CD8-positive, alpha-beta memory T cell (primary cell): ENCODE data around the gene GGTA1. TPM values are rescaled to one million over a fixed set of nuclear protein-coding genes. Genes with fewer than 3 reads are reported as not detected.
A peak's percentile ranks its signal among the peaks of the same experiment; 100 is the strongest.

Source experiments
- CTCF ChIA-PET: fragments of 350-600 bp; sonication (Branson Sonifier 250); formaldehyde crosslinking; loops from one replicate; lab custom pipeline; 2021; ENCODE audit warnings: antibody characterized with exemption; lab: Charles Lee
- POLR2A ChIA-PET: fragments of 350-600 bp; sonication (Branson Sonifier 250); formaldehyde crosslinking; loops from one replicate; lab custom pipeline; 2021; ENCODE audit warnings: antibody characterized with exemption; lab: Charles Lee
- DNase-seq, 5 donors: peaks; one replicate each; pipeline versions ENCODE4 v3.0.0 to v3.0.0-alpha.2; 2020 to 2022; ENCODE audit warnings: mixed read lengths in 1 of 5
- H3K27ac ChIP-seq: one replicate; pipeline ENCODE4 v1.7.0; 2013; ENCODE audit warnings: low read depth, mild to moderate bottlenecking, low read length, moderate library complexity
- H3K27me3 ChIP-seq: 2 replicates; pipeline ENCODE4 v1.7.0; 2013; ENCODE audit warnings: low read length, mild to moderate bottlenecking; ENCODE audit not compliant: insufficient read depth, poor library complexity, severe bottlenecking
- H3K36me3 ChIP-seq: 2 replicates; pipeline ENCODE4 v1.7.0; 2013; ENCODE audit warnings: mild to moderate bottlenecking, low read length, moderate library complexity; ENCODE audit not compliant: insufficient read depth
- H3K4me1 ChIP-seq: 2 replicates; pipeline ENCODE4 v1.7.0; 2013; ENCODE audit warnings: mild to moderate bottlenecking, low read length, moderate library complexity; ENCODE audit not compliant: insufficient read depth
- H3K4me3 ChIP-seq: 2 replicates; pipeline ENCODE4 v1.7.0; 2013; ENCODE audit warnings: mild to moderate bottlenecking, low read length
- H3K9me3 ChIP-seq: 2 replicates; pipeline ENCODE4 v1.7.0; 2013; ENCODE audit warnings: mild to moderate bottlenecking, low read length
- H3K27ac Mint-ChIP-seq, 8 donors: one replicate each; pipeline ENCODE4 v1.8.0; 2020 to 2021; ENCODE audit warnings: mixed read lengths in 8 of 8, mild to moderate bottlenecking in 6 of 8, inconsistent platforms in 3 of 8, moderate library complexity in 3 of 8
- H3K27me3 Mint-ChIP-seq, 2 donors: one replicate each; pipeline ENCODE4 v1.8.0; 2020 to 2021; ENCODE audit warnings: mixed read lengths in 2 of 2, mild to moderate bottlenecking in 1 of 2, moderate library complexity in 1 of 2
- H3K36me3 Mint-ChIP-seq, 3 donors: one replicate each; pipeline ENCODE4 v1.8.0; 2020 to 2021; ENCODE audit warnings: mixed read lengths in 3 of 3, inconsistent platforms in 1 of 3, mild to moderate bottlenecking in 1 of 3
- H3K4me1 Mint-ChIP-seq, 3 donors: one replicate each; pipeline ENCODE4 v1.8.0; 2020 to 2021; ENCODE audit warnings: mixed read lengths in 3 of 3, inconsistent platforms in 1 of 3, mild to moderate bottlenecking in 1 of 3
- H3K4me3 Mint-ChIP-seq, 7 donors: one replicate each; pipeline ENCODE4 v1.8.0; 2020 to 2021; ENCODE audit warnings: mixed read lengths in 7 of 7, mild to moderate bottlenecking in 6 of 7, moderate library complexity in 4 of 7, inconsistent platforms in 2 of 7
- H3K9me3 Mint-ChIP-seq, 5 donors: one replicate each; pipeline ENCODE4 v1.8.0; 2020 to 2022; ENCODE audit warnings: mixed read lengths in 5 of 5, mild to moderate bottlenecking in 3 of 5, moderate library complexity in 2 of 5, inconsistent platforms in 1 of 5
- polyA plus RNA-seq: library from polyadenylated mRNA; unstranded; fragments of 300-500 nt; fragmentation: Illumina TruSeq; gene quantifications from one replicate; pipeline ENCODE4 v1.2.3, GENCODE V29; 2021
- total RNA-seq, 2 experiments: library from RNA; stranded (reverse); gene quantifications; one replicate each; pipeline ENCODE4 v1.2.3, GENCODE V29; 2021

GGTA1 gene
- total and polyA plus RNA-seq, 3 experiments from 2014 or later, result not detected

DNA sequence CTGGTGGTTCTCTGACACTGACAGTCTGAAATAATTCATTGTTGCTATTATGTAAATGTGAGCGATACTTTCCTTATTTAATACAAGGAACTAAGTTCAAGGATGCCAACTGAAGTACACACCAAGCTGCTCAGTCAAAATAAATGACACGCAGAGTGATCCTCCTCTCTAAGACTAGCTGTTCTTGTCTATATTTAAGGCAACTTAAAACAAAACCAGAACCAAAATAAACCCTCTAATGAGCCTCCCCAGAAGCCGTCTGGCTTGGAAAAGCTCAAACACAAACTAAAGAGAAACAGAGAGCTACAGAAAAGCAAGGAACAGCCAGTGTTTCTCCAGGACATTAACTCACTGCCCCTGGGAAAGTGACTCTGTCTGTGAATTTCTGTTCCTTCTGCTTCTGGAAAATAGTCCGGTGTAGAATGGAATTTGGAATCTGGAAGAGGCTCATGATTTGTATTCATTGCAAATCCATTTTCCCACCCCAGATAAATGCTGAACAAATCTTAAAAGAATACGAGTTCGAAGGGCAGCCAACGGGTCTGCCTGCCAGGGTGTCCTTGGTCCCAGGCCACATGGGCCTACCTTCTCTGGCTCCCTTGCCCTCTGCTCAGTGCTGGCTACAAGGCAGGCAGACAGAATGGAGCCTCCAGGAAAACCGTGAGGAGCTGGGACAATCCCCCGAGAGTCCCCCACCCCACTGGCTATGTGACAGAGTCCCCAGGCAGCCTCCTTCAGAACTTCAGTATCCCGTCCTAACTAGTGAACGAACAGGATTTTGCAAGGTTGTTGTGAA is 14.8 kb downstream of the GGTA1 start:
- H3K4me1 Mint-ChIP-seq, result no peaks in the 10 kb centered on the region
- H3K4me1 ChIP-seq, result no peaks in the 10 kb centered on the region
- H3K27ac ChIP-seq, result no peak overlapping the region
- H3K4me3 Mint-ChIP-seq, result no peak overlapping the region
- no peaks in the 10 kb centered on the region for H3K9me3 Mint-ChIP-seq
- no peak for DNase-seq
- H3K27ac Mint-ChIP-seq, result peak overlapping the region in 1 of 8 donors; percentile 68
- peaks cover 5% of the 10 kb centered on the region for H3K27me3 ChIP-seq
- H3K27me3 Mint-ChIP-seq, result peaks cover 0 to 6% of the 10 kb centered on the region in 2 donors
- no peaks in the 10 kb centered on the region for H3K9me3 ChIP-seq
- H3K36me3 Mint-ChIP-seq, result no peaks in the 10 kb centered on the region
- POLR2A ChIA-PET, result no interaction called here
- H3K36me3 ChIP-seq, result no peaks in the 10 kb centered on the region
- H3K4me3 ChIP-seq, result no peak overlapping the region
- CTCF ChIA-PET, result no interaction called here

DNA sequence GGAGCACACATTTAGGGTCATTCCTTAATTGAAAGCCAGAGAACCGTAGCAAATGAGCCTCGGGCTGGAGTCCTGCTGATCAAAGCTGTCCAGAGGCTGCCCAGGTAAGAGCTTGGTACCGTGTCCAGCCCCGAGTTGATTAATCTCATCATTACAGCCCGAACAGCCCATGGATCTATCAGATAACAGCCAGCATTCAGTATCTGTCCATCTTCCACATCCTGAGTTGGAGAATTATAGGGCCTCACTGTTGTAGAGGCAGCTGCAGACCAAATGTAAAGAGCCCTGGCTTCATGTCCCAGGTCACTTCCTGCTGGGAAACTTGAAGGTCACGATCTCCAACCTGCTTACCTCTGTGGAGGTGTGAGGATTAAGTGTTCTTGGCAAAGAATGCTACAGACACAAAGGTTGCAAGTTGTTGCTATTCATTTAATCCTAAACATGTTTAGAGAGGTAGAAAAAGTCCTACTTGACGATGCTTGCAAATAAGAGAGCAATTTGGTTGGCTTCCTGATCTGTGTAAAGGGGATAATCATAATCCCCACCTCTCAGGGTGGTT is 16.1 kb downstream of the GGTA1 start:
- Mint-ChIP-seq H3K27ac (no peak overlapping the region), H3K36me3 (no peaks in the 10 kb centered on the region), H3K4me3 (no peak overlapping the region), H3K4me1 (no peaks in the 10 kb centered on the region), H3K27me3 (peaks cover 0 to 6% of the 10 kb centered on the region in 2 donors), H3K9me3 (no peaks in the 10 kb centered on the region)
- ChIA-PET POLR2A (no interaction called here), CTCF (no interaction called here)
- no peak overlapping the region for H3K27ac ChIP-seq
- peaks cover 5% of the 10 kb centered on the region for H3K27me3 ChIP-seq
- H3K4me1 ChIP-seq, result no peaks in the 10 kb centered on the region
- H3K36me3 ChIP-seq, result no peaks in the 10 kb centered on the region
- no peak overlapping the region for H3K4me3 ChIP-seq
- H3K9me3 ChIP-seq, result no peaks in the 10 kb centered on the region
- no peak for DNase-seq

DNA sequence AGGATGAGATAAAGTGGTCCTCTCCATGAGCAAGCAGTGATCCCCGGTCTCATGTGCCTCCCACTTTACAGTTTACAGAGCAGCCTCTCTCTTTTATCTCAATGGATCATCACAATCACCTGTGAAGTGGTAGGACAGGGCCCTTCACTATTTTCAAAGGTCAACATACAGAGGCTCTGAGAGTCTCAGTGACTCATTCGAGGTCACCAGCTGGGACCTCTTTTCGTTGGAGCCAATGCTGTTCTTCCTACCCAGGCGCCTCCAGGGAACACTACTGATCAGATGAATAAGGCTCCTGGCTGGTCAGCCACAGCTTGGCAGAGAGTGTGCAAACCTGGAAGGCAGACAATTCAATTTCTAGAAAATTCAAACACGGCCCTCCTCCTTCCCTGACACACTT is 16.6 kb downstream of the GGTA1 start:
- no peaks in the 10 kb centered on the region for H3K9me3 ChIP-seq
- peaks cover 5% of the 10 kb centered on the region for H3K27me3 ChIP-seq
- H3K27ac ChIP-seq, result no peak overlapping the region
- Mint-ChIP-seq H3K4me3 (no peak overlapping the region), H3K4me1 (no peaks in the 10 kb centered on the region), H3K27me3 (peaks cover 4 to 6% of the 10 kb centered on the region in 2 donors), H3K9me3 (no peaks in the 10 kb centered on the region), H3K36me3 (no peaks in the 10 kb centered on the region), H3K27ac (no peak overlapping the region)
- no peak overlapping the region for H3K4me3 ChIP-seq
- no peak for DNase-seq
- ChIA-PET POLR2A (no interaction called here), CTCF (no interaction called here)
- H3K4me1 ChIP-seq, result no peaks in the 10 kb centered on the region
- no peaks in the 10 kb centered on the region for H3K36me3 ChIP-seq

DNA sequence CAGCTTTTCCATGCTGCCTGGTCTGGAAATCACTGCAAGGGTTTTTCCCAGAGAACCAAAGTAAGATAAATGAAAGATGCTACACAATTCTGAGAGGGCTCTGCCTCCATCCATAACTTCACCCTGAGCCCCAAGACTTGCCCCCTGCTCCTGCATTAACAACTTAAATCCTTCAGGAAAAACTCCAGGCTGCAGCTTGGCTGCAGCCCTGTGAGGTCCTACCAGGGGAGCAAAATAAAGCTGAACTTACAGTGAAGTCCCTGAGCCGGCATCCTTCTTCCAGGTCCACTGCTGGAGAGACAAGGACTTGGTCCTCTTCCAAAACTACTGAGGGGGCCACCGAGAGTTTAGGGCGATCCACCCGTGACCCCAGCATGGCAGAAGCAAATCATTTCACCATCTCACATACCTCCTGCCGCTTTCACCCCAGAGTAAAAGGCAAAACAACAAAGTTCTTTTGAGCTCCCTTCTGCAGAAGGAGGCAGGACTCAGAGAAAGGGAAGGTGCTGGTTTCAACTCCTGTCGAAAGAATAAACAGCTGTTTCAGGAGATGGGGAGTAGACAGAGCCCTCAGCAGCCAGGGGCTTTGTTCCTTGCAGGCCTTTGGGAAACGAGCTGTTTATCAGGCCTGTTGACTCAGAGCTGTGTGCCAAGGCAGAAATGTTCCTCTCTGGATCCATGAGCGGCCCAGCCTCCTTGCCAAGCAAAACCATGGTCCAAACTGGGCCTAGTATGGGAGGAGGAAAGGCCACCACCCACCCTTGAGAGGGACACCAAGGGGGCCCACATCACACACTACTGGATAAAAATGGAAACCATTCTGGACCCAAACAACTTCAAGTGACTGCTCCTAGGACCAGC is 20.6 kb downstream of the GGTA1 start:
- Mint-ChIP-seq H3K36me3 (no peaks in the 10 kb centered on the region), H3K9me3 (no peaks in the 10 kb centered on the region), H3K27ac (peak overlapping the region in 1 of 8 donors; percentile 72), H3K4me3 (no peak overlapping the region), H3K4me1 (no peaks in the 10 kb centered on the region), H3K27me3 (peaks cover 12 to 18% of the 10 kb centered on the region in 2 donors)
- ChIA-PET POLR2A (interaction anchor here (0.6 kb wide), 1 partner anchor 28 kb away, joined by 5 read pairs; no protein-coding TSS in a partner anchor), CTCF (no interaction called here)
- Histone ChIP-seq H3K36me3 (no peaks in the 10 kb centered on the region), H3K4me3 (no peak overlapping the region), H3K27ac (no peak overlapping the region), H3K27me3 (peaks cover 5% of the 10 kb centered on the region), H3K9me3 (no peaks in the 10 kb centered on the region), H3K4me1 (no peaks in the 10 kb centered on the region)
- DNase-seq, result no peak

DNA sequence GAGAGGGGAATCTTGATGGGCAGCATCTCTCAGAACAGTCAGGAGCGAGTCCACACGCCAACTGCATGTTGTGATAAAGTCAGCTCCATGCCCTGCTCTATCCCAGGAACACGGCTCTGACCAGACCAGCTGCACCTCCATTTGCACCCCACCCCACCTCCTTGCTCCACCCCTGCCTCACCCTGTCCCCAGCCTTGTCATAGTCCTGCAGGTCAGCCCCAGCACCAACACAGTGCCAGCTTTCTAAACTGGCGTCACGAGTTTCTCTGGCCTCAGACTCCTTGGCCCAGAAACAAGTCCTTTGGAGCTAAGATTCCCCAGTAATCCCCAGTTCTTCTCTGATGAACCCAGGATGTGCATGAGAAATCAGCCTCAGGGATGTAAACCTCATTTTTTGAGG is 23.5 kb downstream of the GGTA1 start:
- POLR2A ChIA-PET, result no interaction called here
- no peak overlapping the region for H3K27ac Mint-ChIP-seq
- H3K36me3 Mint-ChIP-seq, result no peaks in the 10 kb centered on the region
- peaks cover 5% of the 10 kb centered on the region for H3K27me3 ChIP-seq
- H3K4me3 ChIP-seq, result no peak overlapping the region
- no peaks in the 10 kb centered on the region for H3K36me3 ChIP-seq
- no peaks in the 10 kb centered on the region for H3K9me3 Mint-ChIP-seq
- H3K9me3 ChIP-seq, result no peaks in the 10 kb centered on the region
- CTCF ChIA-PET, result no interaction called here
- no peak overlapping the region for H3K4me3 Mint-ChIP-seq
- no peak overlapping the region for H3K27ac ChIP-seq
- H3K27me3 Mint-ChIP-seq, result peaks cover 25 to 30% of the 10 kb centered on the region in 2 donors
- H3K4me1 Mint-ChIP-seq, result no peaks in the 10 kb centered on the region
- no peak for DNase-seq
- H3K4me1 ChIP-seq, result no peaks in the 10 kb centered on the region

DNA sequence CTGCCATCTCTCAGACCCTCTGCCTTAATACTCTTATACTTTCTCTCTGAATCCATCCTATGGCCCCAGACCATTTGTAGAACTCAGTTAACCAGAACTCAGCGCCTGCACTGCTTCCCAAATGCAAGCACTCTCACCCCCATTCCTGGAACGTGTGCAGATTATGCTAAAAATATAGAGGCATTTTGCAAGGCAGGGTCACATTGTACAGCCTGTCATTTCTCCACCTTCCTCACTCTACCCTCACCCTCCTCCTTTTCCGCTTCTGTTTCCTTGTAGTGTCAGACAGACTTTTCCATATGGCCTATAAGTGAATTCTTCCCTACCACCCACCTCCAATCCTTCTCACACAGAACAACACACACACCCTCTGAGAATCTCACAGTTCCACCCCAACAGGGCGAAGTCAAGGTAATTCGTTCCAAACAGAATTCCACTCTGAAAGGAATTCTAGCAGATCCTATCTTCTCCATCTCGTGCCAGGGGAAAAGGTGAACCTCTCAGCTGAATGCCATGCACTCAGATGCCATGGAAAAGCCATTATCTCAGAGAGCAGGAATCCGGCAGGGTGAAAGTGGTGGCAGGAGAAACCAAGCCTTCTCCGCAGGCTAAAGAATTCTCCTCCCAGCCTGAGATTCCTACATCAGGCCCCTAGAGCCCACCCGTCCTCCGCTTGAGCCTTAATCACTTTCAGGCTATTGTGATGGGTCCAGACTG is 25.3 kb downstream of the GGTA1 start:
- CTCF ChIA-PET, result no interaction called here
- H3K9me3 Mint-ChIP-seq, result no peaks in the 10 kb centered on the region
- Histone ChIP-seq H3K9me3 (no peaks in the 10 kb centered on the region), H3K4me1 (no peaks in the 10 kb centered on the region), H3K27ac (no peak overlapping the region), H3K27me3 (no peaks in the 10 kb centered on the region), H3K36me3 (no peaks in the 10 kb centered on the region), H3K4me3 (no peak overlapping the region)
- H3K4me1 Mint-ChIP-seq, result no peaks in the 10 kb centered on the region
- DNase-seq, result no peak
- H3K36me3 Mint-ChIP-seq, result no peaks in the 10 kb centered on the region
- POLR2A ChIA-PET, result no interaction called here
- peaks cover 29 to 41% of the 10 kb centered on the region in 2 donors for H3K27me3 Mint-ChIP-seq
- H3K4me3 Mint-ChIP-seq, result no peak overlapping the region
- H3K27ac Mint-ChIP-seq, result peak overlapping the region in 1 of 8 donors; percentile 1

DNA sequence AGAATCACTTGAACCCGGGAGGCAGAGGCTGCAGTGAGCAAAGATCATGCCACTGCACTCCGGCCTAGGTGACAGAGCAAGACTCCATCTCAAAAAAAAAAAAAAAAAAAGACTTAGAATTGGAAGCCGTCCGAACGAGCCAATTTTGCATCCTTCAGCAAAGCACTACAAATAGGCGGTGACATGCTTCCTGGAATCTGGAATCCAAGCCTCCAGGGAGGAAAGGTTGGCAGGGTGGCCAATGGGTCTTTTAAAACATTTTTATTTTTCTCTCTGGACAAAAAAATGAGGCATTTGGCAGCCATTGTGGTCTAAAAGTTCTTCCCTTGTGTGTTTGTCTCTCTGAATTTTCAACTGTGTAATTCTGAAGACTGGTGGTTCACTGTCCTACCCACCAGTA is 26.4 kb downstream of the GGTA1 start:
- Histone ChIP-seq H3K36me3 (no peaks in the 10 kb centered on the region), H3K27ac (no peak overlapping the region), H3K27me3 (no peaks in the 10 kb centered on the region), H3K4me1 (no peaks in the 10 kb centered on the region), H3K4me3 (no peak overlapping the region), H3K9me3 (no peaks in the 10 kb centered on the region)
- no peaks in the 10 kb centered on the region for H3K4me1 Mint-ChIP-seq
- no peak for DNase-seq
- no peak overlapping the region for H3K27ac Mint-ChIP-seq
- ChIA-PET CTCF (no interaction called here), POLR2A (no interaction called here)
- no peaks in the 10 kb centered on the region for H3K9me3 Mint-ChIP-seq
- peaks cover 29 to 47% of the 10 kb centered on the region in 2 donors for H3K27me3 Mint-ChIP-seq
- H3K4me3 Mint-ChIP-seq, result no peak overlapping the region
- no peaks in the 10 kb centered on the region for H3K36me3 Mint-ChIP-seq
